GM12892 (cell line): Measurements from ENCODE around the gene PLEKHN1.

Experiments used
- DNase-seq: peaks from one replicate; pipeline ENCODE4 v3.0.0; 2011; ENCODE audit not compliant: insufficient read length
- FAIRE-seq: peaks from 2 replicates; lab custom pipeline; 2011; peaks lifted over from hg19 to GRCh38; lab: Jason Lieb, UNC
- POLR2A ChIP-seq: IDR thresholded peaks from 2 replicates; pipeline ENCODE4 v1.6.1; 2011; ENCODE audit warnings: low read depth, low read length, control low read depth
- POLR2AphosphoS5 ChIP-seq: IDR thresholded peaks from 2 replicates; pipeline ENCODE4 v1.6.1; 2011; ENCODE audit warnings: low read depth, low read length, control low read depth
- TAF1 ChIP-seq: IDR thresholded peaks from 2 replicates; pipeline ENCODE4 v1.6.1; 2011; ENCODE audit warnings: low read depth, mild to moderate bottlenecking, control low read depth, low read length, borderline replicate concordance

PLEKHN1 gene

DNA sequence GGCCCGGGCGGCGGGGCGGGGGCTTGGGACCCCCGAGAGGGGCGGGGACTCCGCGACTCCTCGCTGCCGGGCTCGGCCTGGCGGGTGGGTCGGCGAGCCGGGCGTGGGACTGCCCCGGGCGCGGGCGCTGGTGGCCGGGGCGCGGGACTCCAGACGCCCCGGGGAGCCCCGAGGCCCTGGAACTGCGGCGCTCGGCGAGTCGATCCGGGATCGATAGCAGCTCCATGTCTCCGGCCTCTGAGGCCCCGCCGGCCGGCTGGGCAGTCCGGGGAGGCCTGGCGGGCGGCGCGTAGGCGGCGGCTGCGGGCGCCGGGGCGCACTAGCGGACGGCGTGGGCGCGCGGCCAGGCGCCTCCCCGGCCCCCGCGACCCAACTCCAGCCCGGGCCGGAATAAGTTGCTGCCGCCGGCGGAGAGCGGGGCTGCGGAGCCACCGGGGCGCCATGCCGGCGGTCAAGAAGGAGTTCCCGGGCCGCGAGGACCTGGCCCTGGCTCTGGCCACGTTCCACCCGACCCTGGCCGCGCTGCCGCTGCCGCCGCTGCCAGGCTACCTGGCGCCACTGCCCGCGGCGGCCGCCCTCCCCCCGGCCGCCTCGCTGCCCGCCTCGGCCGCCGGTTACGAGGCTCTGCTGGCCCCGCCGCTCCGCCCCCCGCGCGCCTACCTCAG is 42.2 kb upstream of the PLEKHN1 start:
- TF ChIP-seq POLR2A (no peak), POLR2AphosphoS5 (no peak), TAF1 (no peak)
- DNase-seq (no peak), FAIRE-seq (no peak)

DNA sequence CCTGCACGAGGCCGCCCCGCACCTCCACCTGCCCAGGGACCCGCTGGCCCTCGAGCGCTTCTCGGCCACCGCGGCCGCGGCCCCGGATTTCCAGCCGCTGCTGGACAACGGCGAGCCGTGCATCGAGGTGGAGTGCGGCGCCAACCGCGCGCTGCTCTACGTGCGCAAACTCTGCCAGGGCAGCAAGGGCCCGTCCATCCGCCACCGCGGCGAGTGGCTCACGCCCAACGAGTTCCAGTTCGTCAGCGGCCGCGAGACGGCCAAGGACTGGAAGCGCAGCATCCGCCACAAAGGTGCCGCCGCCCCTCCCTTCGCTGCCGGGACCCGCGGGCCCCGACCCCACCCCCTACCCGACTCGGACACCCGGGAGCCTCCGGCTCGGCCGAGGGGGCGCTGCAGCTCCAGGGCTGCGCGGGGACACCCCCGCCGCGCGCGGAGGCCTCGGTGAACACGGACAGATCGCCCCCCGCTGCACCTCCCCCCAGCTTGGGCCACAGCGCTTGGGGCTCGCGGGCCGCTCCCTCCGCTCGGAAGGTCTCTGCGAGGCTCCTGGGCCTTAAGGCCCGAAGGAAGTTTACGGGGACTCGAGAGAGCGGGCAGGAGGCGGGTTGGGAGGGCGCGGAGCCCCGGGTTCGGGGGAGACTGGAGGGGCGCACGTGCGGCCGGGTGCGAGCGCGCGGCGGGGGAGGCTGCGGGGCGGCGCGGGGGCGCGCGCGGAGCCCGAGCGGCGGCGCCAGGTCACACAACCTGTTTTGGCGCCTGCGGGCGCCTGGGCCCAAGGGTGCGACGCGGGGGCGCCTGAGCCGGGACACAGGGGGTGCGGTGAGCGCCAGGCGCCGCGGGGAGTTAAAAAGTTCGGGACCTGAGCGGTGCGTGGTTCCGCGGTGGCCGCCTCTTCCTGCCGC is 41.4 kb upstream of the PLEKHN1 start:
- FAIRE-seq (no peak), DNase-seq (no peak)
- no peak for TF ChIP-seq TAF1

DNA sequence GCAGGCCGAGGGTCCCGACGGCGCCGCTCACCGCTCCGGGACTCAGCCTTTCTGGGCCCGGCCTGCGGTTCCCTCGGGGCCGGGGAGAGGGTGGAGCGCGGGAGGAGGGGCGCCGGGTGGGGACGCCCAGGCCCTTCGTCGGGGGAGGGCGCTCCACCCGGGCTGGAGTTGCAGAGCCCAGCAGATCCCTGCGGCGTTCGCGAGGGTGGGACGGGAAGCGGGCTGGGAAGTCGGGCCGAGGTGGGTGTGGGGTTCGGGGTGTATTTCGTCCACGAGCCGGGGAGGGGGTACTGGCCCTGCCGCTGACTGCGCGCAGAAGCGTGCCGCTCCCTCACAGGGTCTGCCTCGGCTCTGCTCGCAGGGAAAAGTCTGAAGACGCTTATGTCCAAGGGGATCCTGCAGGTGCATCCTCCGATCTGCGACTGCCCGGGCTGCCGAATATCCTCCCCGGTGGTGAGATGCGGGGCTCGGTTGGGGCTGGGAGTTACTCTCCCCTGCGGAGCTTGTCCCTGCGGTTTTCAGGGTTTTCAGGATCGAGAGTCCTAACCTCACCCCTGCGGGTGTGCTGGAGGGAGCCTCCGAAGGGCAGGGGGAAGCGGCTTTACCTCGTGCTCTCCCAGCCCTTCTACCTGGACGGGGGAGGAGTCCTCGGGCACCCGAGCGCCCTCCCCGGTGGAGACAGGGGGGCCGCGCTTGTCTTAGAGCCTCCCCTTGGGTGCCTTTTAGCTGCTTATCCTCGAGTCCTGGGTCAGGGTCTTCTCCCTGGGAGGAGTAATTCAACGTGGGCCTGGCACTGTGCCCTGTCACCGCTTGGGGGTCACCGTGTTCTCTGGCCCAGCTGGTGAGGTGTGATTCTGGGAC is 40.5 kb upstream of the PLEKHN1 start:
- TF ChIP-seq POLR2AphosphoS5, result no peak
- no peak for TF ChIP-seq POLR2A
- no peak for TF ChIP-seq TAF1
- no peak for DNase-seq
- FAIRE-seq, result no peak

DNA sequence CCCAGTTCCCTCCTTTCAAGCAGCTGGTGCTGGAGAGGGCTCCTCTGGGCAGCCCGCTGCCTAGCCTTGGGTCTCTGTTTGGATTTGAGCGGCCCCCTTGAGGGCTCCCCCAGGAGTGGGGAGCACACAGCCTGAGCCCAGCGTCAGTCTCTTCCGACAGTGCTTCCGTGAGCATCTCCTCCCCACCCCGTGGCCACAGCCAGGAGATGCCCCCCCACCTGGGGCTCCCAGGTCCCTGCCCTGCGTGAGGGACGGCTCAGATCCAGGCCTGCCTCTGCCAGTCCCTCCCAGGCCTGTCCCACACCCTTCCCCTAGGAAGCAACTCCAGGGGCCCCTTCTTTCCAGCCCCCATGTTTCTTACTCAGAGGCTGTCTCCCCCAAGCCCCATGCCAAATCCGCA is 39.0 kb upstream of the PLEKHN1 start:
- TF ChIP-seq POLR2A, result no peak
- TF ChIP-seq TAF1, result no peak
- no peak for FAIRE-seq

DNA sequence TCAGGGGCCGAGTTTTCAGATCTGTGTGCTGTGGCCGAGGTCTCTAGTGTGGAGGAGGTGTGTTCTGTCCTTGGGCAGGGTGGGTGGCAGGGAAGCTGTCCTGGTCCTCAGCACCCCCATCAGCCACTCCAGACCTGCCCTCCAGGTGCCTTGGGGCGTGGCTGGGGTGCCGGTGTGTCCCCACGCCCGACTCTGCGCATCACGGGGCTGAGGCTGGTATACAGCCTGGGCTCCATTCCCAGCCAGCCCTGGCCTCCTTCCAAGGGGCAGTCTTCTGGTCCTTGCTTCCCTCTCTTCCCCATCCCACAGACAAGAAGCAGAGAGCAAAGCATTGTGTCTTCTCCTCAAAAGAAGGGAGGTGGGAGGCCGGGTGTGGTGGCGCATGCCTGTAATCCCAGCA is 38.5 kb upstream of the PLEKHN1 start:
- DNase-seq, result no peak
- no peak for FAIRE-seq
- TF ChIP-seq POLR2AphosphoS5, result no peak
- no peak for TF ChIP-seq POLR2A
- TF ChIP-seq TAF1, result no peak

More for the DNA sequence above, 39.0 kb upstream of the PLEKHN1 start:
- DNase-seq, result no peak

DNA sequence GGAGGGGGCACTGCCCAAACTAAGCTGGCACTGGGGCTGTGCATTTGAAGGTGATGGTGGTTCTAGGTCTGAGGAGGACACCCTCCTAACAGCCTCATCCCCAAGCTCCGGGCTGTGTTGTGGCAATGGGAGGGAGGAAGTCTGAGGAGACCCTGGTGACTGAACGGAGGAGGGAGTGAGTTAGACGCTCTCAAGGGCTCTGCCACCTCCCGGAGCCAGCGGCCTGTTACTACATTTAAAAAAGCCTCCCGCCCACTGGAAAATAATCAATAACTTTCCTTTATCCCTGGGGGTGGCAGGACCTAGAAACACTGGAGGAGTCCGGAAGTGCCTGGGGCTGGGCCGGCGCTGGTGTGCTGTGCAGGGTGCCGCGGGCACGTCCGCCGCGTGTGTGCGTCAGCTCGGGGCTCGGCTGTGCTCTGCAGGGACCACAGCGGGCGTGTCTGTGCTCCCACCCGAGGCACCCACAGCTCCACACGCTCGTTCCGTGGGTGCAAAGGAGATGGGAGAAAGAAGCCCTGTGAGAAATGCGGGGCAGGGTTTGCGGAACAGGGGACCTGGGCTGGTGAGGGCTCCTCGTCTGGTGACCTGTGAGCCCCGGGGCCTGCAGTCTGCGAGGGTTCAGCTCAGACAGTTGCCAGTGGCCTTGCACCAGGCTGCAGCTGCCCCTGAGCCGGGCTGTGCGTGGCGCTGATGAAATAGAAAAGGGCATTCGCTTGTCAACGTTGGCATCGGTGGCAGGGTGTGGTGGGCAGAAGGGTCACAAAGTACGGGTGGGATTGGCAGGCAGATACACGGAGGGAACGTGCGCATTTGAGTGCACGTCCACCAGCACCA is 37.2 kb upstream of the PLEKHN1 start:
- DNase-seq (no peak), FAIRE-seq (no peak)
- no peak for TF ChIP-seq POLR2A
- TF ChIP-seq POLR2AphosphoS5, result no peak
- no peak for TF ChIP-seq TAF1

DNA sequence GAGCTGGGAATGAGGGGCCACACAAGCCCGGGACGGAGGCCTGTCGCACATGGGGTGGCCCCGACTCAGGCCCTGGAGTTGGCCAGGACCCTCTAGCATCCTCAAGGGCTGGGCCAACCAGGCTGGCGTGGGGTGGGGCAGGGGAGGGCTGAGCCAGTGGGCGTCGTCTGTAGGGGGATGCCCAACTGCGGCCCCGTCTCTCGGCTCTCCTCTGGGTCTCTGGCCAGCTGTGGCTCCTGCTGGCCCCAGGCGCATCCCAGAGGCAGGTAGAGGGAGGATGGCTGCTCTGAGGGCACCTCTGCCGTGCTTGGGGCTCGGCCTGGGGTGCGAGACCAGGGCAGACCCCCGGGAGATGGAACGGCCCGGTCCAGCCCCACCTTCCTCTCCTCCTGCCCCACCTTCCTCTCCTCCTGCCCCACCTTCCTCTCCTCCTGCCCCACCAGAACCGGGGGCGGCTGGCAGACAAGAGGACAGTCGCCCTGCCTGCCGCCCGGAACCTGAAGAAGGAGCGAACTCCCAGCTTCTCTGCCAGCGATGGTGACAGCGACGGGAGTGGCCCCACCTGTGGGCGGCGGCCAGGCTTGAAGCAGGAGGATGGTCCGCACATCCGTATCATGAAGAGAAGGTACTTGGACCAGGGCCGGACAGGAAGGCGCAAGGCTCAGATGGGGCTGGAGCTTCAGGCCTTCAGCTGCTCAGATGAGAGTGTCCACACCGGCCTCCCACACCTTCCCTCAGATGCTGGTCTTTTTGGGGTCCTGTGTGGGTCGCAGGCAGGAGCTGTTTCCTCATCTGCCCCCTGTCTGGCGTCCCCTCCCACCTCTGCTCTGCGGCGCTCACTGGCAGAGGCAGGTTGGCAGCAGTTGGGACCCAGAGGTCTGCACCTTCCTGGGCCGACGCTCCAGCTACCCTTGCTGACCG is 36.3 kb upstream of the PLEKHN1 start:
- DNase-seq (no peak), FAIRE-seq (no peak)
- TF ChIP-seq POLR2A (no peak), POLR2AphosphoS5 (no peak), TAF1 (no peak)

DNA sequence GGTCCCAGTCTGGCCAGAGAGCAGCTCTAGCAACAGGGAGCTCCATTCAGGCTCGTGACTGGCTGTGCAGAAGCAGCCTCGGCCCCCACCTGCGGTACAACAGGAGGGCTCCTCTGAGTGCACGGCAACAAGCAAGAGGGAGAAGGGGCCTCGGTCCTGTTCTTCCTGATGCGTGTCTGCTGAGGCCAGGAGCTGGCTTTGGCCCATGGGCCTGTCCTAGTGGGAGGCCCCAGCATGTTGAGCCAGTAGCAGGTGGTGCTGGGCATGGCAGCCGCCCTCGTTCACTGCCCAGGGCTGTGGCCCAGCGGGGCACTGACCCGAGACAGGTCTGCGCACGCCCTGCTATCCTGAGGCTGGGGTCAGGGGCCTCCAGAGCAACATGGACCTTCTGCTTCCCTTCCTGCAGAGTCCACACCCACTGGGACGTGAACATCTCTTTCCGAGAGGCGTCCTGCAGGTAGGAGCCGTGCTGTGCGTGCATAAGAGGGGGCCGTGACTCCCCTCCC is 35.6 kb upstream of the PLEKHN1 start:
- FAIRE-seq (no peak), DNase-seq (no peak)
- TF ChIP-seq POLR2AphosphoS5 (no peak), TAF1 (no peak), POLR2A (no peak)

DNA sequence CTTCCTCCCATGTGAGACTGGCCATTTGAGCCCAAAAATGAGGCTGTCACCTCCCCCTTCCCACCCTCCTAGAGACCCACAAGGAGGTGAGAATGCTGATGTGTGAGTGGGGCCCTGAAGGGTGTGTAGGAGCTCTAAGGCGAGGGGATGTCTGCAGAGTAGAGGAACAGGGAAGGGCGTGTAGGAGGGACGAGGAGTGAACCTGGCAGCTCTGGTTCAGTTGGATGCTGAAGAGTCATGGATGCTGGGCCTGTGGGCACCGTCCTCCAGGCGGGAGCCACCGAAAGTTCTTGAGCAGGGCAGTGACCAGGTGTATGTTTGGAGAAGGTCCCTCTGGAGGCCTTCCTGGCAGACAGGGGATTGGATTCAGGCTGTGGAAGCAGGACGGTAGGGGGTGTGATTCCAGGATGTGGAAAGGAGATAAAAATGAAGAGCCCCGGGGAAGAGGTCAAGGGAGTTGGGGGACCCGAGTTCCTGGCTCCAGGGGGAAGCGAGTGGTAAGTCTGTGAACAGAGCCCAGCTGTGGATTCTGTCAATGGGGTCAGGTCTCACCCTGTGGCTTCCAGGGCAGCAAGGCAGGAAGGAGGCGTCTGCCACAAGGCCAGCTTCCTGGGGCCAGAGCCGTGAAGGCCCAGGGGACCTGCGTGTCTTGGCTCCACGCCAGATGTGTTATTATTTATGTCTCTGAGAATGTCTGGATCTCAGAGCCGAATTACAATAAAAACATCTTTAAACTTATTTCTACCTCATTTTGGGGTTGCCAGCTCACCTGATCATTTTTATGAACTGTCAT is 34.7 kb upstream of the PLEKHN1 start:
- FAIRE-seq, result no peak
- DNase-seq, result no peak
- no peak for TF ChIP-seq TAF1
- TF ChIP-seq POLR2AphosphoS5, result no peak
- TF ChIP-seq POLR2A, result no peak
